Thoracic aorta (tissue), 2 donors: ENCODE results near the gene FAM83G. TPM values are rescaled to one million over a fixed set of nuclear protein-coding genes. Genes with fewer than 3 reads are reported as not detected.

Source experiments
- ATAC-seq: fragments of 150-250 bp; one replicate; pipeline ENCODE4 v1.8.0; 2017; ENCODE audit warnings: low read depth; ENCODE audit not compliant: insufficient number of reproducible peaks, low FRiP score
- DNase-seq: peaks from one replicate; pipeline ENCODE4 v3.0.0-alpha.2; 2020; ENCODE audit warnings: low spot score
- H3K27ac ChIP-seq, 2 donors: fragments of 200-600 bp; sonication (generic); 1 replicate in 1 of 2; 2 replicates in 1 of 2; pipeline ENCODE4 v1.5.1; 2016; ENCODE audit warnings: mild to moderate bottlenecking in 2 of 2, moderate library complexity in 2 of 2
- H3K27me3 ChIP-seq: fragments of 200-600 bp; sonication (generic); replicated peaks from 2 replicates; pipeline ENCODE4 v1.6.0; 2016; ENCODE audit warnings: mild to moderate bottlenecking; ENCODE audit not compliant: insufficient read depth
- H3K36me3 ChIP-seq: fragments of 200-600 bp; sonication (generic); one replicate; pipeline ENCODE4 v1.5.1; 2016
- H3K4me1 ChIP-seq, 2 donors: fragments of 200-600 bp; sonication (generic); 1 replicate in 1 of 2; 2 replicates in 1 of 2; pipeline versions ENCODE4 v1.5.1 to v1.6.0; 2016; ENCODE audit warnings: low read depth in 2 of 2, mild to moderate bottlenecking in 1 of 2; ENCODE audit not compliant: control insufficient read depth in 1 of 2
- H3K4me3 ChIP-seq: fragments of 200-600 bp; sonication (generic); 2 replicates; pipeline ENCODE4 v1.5.1; 2016; ENCODE audit warnings: mild to moderate bottlenecking
- H3K9me3 ChIP-seq: fragments of 200-600 bp; sonication (generic); 2 replicates; pipeline ENCODE4 v1.5.1; 2016
- CTCF ChIP-seq: fragments of 200-600 bp; sonication (generic); IDR thresholded peaks from one replicate; pipeline ENCODE4 v1.5.1; 2019; ENCODE audit warnings: antibody characterized with exemption
- total RNA-seq, 2 donors: library from RNA; depleted of rRNA; stranded (reverse); fragments of >200 nt; gene quantifications; one replicate each; pipeline versions ENCODE4 v1.1.0 to v1.2.3, GENCODE V29; 2016

FAM83G gene
- total RNA-seq, 2 donors from 2014 or later, result 10.8 to 19.8 TPM

GRCh38 chr17:19016881-19017280, 12.3 kb upstream of the FAM83G start:
- no peaks in the 10 kb centered on the region for H3K36me3 ChIP-seq
- TF ChIP-seq CTCF, result no peak
- H3K27ac ChIP-seq, result no peak overlapping the region
- no peaks in the 10 kb centered on the region for H3K4me1 ChIP-seq
- DNase-seq (no peak), ATAC-seq (no peak)
- H3K4me3 ChIP-seq, result no peak overlapping the region
- no peaks in the 10 kb centered on the region for H3K27me3 ChIP-seq
- H3K9me3 ChIP-seq, result no peaks in the 10 kb centered on the region

DNA sequence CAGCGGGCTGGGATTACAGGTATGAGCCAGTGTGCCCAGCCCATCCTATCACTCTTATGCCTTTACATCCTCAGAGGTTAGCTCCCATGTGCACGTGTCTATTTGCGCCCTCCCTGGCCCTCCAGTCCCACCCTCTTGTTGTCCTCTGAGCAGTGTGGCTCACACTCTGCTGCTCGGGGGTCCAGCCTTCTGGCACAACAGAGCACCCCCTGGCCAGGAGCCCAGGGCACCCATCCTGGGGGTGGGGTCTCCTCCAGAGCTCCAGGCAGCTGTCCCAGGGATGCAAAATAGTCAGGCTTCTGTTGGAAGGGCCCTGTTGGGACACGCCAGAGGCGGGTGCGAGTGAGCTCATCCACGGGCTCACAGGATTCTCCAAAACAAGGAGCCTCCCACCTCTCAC, 11.7 kb upstream of the FAM83G start:
- no peak for ATAC-seq
- Histone ChIP-seq H3K4me3 (no peak overlapping the region), H3K36me3 (no peaks in the 10 kb centered on the region), H3K27ac (no peak overlapping the region), H3K4me1 (no peaks in the 10 kb centered on the region), H3K27me3 (no peaks in the 10 kb centered on the region), H3K9me3 (no peaks in the 10 kb centered on the region)
- DNase-seq, result no peak
- TF ChIP-seq CTCF, result no peak

DNA sequence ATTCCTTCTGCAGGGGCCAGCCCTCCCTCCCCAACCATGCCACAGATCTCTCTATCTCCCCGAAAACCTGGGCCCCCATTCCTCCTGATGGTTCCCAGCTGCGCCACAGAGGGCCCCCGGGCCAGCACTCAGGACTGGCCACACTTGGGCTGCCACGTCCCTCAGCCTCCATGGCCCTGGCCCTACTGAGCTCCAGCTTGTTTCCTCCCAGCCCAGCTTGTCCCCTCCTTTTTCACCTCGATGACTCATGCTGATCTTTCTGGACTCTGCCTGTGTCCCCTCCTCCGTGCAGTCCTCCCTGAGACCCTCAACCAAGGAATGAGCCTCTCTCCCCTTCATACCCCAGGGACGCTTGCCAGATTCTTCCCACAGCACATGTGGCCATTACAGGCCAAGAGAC, 10.9 kb upstream of the FAM83G start:
- H3K27me3 ChIP-seq, result no peaks in the 10 kb centered on the region
- no peaks in the 10 kb centered on the region for H3K9me3 ChIP-seq
- DNase-seq (no peak), ATAC-seq (no peak)
- H3K27ac ChIP-seq, result no peak overlapping the region
- TF ChIP-seq CTCF, result no peak
- no peaks in the 10 kb centered on the region for H3K36me3 ChIP-seq
- H3K4me1 ChIP-seq, result no peaks in the 10 kb centered on the region
- H3K4me3 ChIP-seq, result no peak overlapping the region

- H3K36me3 ChIP-seq, result no peaks in the 10 kb centered on the region
- TF ChIP-seq CTCF, result no peak
- H3K27me3 ChIP-seq, result no peaks in the 10 kb centered on the region
- H3K27ac ChIP-seq, result no peak overlapping the region
- H3K9me3 ChIP-seq, result no peaks in the 10 kb centered on the region
- no peak for ATAC-seq
- DNase-seq, result no peak
- H3K4me1 ChIP-seq, result no peaks in the 10 kb centered on the region
- H3K4me3 ChIP-seq, result no peak overlapping the region
Measured at GRCh38 chr17:19014628-19015215, 10.2 kb upstream of the FAM83G start.

DNA sequence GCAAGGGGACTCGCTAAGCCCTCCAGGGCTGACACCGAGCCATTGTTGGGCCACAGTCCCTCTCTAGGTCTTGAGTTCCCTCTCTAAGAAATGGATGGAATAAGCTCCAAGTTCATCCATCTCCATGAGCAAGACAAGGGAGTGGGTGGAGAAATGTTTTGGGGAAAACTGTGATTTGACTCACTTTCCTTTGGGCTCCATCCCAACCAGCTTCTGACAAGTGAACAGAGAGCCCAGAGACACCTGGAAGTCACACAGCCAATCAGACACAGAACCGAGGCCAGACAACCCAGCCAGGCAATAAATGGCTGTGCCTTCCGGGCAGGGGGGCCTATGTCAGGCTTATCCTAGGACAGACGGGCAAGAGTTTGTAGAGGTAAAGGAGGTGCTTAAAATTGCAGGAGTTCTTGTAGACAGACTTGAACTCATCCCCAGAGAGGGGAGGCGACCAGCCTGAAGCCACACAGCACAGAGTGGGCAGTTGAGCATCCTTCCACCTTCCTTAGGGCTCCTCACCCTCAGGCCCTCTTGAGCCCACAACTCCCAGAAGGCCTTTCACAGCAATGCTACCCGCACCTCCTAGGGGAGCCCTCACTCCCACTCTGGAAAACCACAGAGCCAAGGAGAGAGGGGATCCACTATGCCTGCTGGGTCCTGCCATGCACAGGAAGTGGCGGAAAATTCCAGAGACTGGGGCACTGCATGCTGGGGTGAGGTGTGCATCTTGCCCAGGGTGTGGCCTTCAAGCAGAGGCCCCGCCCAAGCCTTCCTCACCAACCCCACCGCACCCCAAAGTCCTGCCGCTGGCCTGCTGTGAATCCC, 9.5 kb upstream of the FAM83G start:
- no peak for DNase-seq
- Histone ChIP-seq H3K27me3 (no peaks in the 10 kb centered on the region), H3K9me3 (no peaks in the 10 kb centered on the region)

More for the DNA sequence above, 9.5 kb upstream of the FAM83G start:
- H3K27ac ChIP-seq, result no peak overlapping the region
- TF ChIP-seq CTCF, result no peak
- no peaks in the 10 kb centered on the region for H3K36me3 ChIP-seq
- no peak overlapping the region for H3K4me3 ChIP-seq
- H3K4me1 ChIP-seq, result no peaks in the 10 kb centered on the region
- no peak for ATAC-seq
